ENCODE measurements around the gene NTMT2.

DNA sequence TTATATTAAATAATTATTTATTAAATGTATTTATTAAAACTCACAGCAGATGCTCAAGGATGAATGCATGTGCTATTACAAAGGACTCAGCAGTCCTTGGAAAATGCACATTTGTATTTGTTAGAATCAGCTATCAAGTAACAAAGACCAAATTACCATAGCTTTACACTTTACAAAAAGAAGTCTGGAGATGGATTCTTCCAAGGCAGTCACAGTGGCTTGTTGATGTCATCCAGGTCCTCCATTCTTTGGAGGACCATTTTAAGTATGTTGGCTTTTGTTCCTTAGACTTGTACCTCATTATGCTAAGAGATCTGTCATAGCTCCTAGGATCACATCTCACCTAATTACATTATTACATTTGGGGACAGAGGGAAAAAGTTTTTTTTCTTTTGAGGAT, 63.4 kb downstream of the NTMT2 start:
- no peak for TF ChIP-seq POLR2A (conservative IDR thresholded peaks at IDR 0.05)
- TF ChIP-seq, protein P1, sequence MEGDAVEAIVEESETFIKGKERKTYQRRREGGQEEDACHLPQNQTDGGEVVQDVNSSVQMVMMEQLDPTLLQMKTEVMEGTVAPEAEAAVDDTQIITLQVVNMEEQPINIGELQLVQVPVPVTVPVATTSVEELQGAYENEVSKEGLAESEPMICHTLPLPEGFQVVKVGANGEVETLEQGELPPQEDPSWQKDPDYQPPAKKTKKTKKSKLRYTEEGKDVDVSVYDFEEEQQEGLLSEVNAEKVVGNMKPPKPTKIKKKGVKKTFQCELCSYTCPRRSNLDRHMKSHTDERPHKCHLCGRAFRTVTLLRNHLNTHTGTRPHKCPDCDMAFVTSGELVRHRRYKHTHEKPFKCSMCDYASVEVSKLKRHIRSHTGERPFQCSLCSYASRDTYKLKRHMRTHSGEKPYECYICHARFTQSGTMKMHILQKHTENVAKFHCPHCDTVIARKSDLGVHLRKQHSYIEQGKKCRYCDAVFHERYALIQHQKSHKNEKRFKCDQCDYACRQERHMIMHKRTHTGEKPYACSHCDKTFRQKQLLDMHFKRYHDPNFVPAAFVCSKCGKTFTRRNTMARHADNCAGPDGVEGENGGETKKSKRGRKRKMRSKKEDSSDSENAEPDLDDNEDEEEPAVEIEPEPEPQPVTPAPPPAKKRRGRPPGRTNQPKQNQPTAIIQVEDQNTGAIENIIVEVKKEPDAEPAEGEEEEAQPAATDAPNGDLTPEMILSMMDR (IDR thresholded peaks at IDR 0.05 in 2 of 3, conservative IDR thresholded peaks at IDR 0.05 in 1 of 3; ENCODE audit: insufficient read depth in 2 of 3, low read depth in 1 of 3, low read length in 3 of 3), result no peak
